NK-92 treated with Interleukin-12 subunit alpha and Interleukin-12 subunit beta, amount 100 ng/mL, for 24 hours (cell line): ENCODE results near the gene ANKRD42.
"Not testable (repeated sequence)": the region's sequence is repeated elsewhere in the genome, so short reads cannot be mapped to it uniquely, and the experiment has no call there.

Experiments
- DNase-seq: peaks from one replicate; lab custom pipeline; 2025; lab: John Stamatoyannopoulos, UW

Gene ANKRD42

DNA sequence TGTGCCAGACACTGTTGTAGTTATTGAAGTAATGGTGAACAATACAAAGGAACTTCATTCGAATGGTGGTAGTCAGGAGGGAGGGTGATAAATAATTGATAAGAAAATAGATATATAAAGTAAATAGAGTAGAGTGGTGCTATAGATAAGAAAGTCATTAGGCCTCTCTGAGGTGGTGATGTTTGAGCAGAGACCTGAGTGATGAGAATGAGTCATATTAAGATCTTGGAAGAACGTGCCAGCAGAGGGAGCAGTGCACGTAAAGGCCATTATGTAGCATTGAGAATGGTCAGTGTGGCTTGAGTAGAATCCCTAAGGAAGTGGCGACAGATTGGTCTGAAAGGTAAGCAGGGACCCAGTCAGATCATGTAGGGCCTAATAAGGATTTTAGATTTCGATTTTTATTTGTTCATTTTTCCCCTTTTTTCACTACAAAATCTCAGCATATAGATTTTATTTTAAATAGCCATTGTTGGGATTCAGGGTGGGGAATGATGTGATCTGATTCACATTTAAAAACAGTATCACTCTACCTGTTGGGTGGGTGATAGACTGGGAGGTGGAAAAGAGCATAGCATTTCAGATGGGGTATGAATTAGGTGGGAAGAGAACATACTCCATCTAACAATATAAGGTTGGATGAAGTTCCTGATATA is 47.9 kb downstream of the ANKRD42 start:
- DNase-seq, result no peak

DNA sequence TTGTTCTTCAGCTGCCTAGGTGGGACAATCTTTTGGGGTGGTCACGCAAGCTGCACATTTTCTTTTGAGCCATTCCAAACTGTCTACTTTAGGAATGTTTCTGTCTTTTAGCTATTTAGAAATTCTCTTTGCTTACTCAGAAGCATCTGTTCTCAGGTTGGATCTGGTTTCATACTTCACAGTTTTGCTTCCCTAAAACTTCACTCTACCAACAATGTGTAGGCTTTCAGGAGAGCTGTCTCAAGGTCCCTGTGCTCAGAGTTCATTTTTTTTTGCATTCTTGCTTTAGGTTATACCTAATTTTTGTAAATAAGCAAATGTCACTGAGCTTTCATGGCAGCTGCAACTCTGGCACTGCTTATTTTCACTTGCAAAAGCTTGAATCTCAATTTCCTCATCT is 55.9 kb downstream of the ANKRD42 start:
- DNase-seq, result no peak

DNA sequence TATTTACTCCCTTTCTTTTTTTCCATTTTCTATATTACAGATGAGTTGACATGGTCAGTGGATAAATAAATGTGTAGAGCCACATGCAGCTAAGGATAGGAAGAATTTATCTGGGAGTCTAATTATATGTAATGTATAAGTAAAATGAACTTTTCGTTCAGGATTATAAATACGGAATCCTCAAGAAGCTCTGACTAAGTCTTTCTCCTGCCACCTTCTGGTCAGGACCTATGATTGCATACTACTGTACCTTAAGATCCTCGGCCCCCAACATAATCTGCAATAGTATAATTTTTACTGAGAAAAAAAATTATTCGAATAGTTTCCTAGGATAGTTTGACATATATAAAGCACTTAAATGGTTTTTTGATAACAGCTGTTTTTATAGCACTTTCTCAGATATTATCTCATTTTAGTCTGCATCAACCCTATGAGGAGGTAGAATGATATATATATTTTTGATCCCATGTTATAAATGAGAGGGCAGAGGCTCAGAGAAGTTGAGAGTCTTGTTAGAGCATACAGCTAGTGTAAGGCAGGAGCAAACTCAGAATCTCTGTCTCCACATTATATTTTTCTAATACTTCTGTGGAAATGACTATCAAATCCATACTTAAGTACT is 56.6 kb downstream of the ANKRD42 start:
- DNase-seq, result no peak

DNA sequence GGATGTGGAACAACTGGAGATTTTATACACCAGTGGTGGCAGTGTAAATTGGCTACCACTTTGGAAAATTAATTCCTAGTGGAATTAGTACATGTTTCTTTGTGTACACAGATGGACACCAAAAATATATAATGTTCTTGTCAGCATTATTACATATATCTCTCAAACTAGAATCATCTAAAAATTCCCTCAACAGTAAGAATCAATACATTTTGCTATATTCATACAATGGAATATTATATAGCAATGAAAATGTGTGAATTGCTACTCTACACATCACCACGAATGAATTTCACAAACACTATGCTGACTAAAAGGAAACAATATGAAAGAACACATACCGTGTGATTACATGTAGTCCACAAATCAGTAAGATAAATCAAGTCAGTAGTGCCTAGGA is 58.8 kb downstream of the ANKRD42 start:
- no peak for DNase-seq

- DNase-seq, result no peak
Observed at GRCh38 chr11:83252941-83253340, 59.4 kb downstream of the ANKRD42 start.

GRCh38 chr11:83255366-83255765 is 61.9 kb downstream of the ANKRD42 start:
- no peak for DNase-seq

DNA sequence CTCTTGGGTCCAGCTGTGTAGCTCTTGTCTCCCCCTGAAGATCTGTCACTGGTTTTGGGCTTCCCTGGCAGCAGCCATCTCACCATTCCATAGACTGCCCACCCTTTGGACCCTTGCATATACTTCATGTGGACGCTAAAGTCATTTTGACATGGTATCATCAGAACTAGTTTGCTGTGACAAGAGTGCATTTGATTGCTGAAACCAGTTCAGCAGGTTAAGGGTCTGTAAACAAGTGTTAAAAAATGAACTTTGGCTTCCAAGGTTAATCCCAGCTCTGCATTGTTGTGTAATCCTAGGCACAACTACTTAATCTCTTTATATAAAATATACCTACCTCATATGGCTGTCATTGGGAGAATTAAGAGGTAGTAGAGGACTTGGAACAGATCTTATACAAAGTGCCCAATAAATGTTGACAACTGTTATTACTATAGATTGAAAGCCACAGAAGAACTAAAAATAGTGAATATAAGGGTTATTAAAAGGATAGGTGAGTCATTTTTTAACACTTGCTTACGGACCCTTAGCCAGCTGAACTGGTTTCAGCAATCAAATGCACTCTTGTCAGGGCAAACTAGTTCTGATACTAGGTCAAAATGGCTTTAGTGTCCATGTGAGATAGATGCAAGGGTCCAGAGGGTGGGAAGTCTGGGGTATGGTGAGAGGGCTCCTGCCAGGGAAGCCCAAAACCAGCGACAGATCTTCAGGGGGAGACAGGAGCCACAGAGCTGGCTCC is 63.3 kb downstream of the ANKRD42 start:
- DNase-seq, result no peak

GRCh38 chr11:83257761-83258168 is 64.3 kb downstream of the ANKRD42 start:
- no peak for DNase-seq

GRCh38 chr11:83259559-83259958 is 66.0 kb downstream of the ANKRD42 start:
- no peak for DNase-seq

GRCh38 chr11:83265331-83265730 is 71.8 kb downstream of the ANKRD42 start:
- no peak for DNase-seq

GRCh38 chr11:83269080-83269479 is 75.6 kb downstream of the ANKRD42 start:
- DNase-seq, result not testable (repeated sequence)

- not testable (repeated sequence) for DNase-seq
Observed at GRCh38 chr11:83271734-83272133, 78.2 kb downstream of the ANKRD42 start.

DNA sequence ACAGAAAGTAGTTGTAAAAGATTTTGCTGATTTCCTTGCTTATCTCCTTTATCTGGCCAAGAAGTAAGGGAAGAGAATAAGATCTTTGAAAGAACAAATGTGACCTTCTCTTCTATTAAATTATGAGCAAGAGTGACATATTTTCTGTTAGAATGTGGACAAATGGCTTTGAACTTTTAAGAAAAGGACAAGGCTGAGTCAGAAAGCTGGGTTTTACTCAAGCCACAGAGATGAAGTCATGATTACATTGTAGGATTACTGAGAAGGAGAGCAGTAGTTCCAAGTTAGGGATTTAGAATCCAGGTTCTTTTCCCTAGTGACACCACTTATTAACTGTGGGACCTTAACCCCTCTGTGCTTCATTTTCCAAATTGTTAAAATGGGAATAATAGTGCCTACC is 79.1 kb downstream of the ANKRD42 start:
- no peak for DNase-seq

DNA sequence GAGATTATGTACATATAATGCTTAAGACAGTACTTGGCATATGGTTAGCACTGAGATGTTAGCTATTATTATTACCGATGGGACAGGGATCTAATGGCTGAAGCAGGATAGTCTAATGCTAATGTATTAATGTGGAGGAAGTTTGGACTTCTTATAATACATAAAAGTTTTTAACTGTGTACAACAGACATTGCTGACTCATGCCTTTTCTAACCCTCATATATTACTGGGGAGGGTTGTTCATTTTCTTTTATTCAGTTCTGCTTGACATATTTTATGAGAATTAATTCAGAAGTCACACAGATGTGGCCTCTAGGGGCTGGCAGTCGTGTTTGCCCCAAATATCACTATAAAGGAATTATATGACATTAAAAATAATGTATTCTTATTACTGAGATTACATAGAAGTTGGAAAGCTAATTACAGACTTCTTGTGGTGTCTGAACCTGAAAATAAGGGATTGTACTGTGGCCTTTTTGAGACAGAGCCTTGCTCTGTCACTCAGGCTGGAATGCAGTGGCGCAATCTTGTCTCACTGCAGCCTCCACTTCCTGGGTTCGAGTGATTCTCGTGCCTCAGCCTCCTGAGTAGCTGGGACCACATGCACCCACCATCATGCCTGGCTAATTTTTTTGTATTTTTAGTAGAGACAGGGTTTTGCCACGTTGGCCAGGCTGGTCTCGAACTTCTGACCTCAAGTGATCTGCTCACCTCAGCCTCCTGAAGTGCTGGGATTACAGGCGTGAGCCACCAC is 82.6 kb downstream of the ANKRD42 start:
- DNase-seq, result no peak

DNA sequence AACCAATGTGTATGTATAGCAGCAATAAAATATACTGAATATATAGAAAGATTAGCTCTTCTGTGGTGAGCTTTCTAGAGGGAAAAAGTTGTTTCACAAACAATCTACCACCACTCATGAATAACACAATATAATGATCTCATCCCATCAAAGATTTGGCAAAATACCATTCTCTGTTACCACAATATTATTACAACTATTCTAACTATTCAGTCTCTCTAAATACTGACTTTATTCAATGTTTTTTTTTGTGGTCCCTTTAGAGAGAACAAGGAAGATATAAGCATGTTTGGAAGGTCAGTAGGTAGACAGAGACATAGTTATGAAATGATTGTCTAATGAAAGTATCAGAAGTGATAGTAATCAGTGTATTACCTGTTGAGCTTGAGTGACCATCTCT is 84.8 kb downstream of the ANKRD42 start:
- DNase-seq, result no peak

DNA sequence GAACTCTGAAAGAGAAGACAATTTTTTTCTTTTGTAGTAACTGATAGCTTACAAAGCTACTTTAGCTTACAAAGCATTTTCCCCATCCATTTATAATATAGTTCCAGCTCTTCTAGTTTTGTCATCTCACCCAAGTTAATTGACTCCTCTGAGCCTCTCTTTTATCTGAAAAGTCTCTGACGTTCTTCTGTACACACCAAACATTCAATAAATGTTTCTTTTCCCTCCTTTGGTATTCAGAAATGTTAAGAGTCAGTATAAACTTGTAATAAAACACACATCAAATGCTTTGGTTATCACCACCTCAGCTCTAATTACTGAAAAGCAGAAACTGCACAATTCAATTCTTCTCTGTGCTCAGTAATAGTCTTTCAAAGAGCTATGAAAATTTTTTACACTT is 86.7 kb downstream of the ANKRD42 start:
- DNase-seq, result no peak

- DNase-seq, result no peak
Observed at GRCh38 chr11:83282084-83282716, 88.7 kb downstream of the ANKRD42 start.

- no peak for DNase-seq
Observed at GRCh38 chr11:83284501-83285150, 91.1 kb downstream of the ANKRD42 start.

GRCh38 chr11:83285151-83285770 is 91.7 kb downstream of the ANKRD42 start:
- DNase-seq, result no peak

DNA sequence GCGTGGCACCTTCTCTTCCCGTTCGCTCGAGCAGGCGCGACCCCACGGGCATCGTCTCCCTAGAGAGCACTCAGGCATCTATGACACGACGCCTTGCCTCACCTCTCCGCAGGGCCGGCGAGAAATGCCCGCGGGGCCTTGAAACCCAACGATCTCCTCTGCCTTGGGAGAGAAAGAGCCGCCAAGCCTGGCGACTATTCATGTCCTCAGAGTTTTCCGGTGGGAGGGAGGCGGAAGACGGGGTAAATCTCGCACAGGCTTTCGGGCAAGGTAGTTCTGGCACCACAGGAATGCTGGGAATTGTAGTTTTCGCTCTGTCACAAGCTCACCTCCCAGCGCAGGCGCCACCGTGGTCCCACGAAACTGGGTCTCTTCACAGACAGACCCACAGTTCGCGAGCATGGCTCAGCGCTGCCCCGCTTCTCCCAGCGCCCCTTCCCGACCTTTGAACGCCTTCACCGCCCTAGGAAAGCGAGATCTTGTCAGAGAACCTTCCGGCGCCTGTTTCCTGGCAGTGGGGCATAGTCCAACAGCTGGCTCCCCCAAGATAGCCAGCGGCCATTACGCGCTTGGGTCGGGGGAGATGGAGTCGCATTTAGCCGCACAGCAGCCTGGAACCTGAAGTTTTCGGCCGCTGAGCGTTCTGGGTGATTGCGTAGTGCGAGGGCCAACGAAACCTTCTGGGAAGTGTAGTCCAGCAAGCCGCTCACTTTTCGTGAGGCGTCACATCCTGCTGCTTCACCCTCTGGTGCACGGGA is 92.4 kb downstream of the ANKRD42 start, which contains the start of gene CCDC90B:
Gene CCDC90B, minus strand, starts transcription at position 597 of the 758 bp plus-strand sequence. Its CDS starts 395 bp downstream, at position 202.
- peak; percentile 88 for DNase-seq
